Skeletal muscle tissue (tissue), 4 donors: ENCODE data around the gene RALGPS1. TPM values are rescaled to one million over a fixed set of nuclear protein-coding genes. Genes with fewer than 3 reads are reported as not detected.

Source experiments
- H3K27ac ChIP-seq: one replicate; pipeline ENCODE4 v1.7.0; 2013; ENCODE audit warnings: mild to moderate bottlenecking, low read depth, low read length, inconsistent platforms
- H3K27me3 ChIP-seq, 3 donors: one replicate each; pipeline ENCODE4 v1.7.0; 2013; ENCODE audit warnings: low read length in 3 of 3; ENCODE audit not compliant: control insufficient read depth in 3 of 3, insufficient read depth in 3 of 3
- H3K36me3 ChIP-seq, 3 donors: one replicate each; pipeline ENCODE4 v1.7.0; 2013; ENCODE audit warnings: low read length in 3 of 3; ENCODE audit not compliant: control insufficient read depth in 3 of 3, insufficient read depth in 3 of 3
- H3K4me1 ChIP-seq, 3 donors: one replicate each; pipeline ENCODE4 v1.7.0; 2013; ENCODE audit warnings: low read length in 3 of 3, mild to moderate bottlenecking in 3 of 3; ENCODE audit not compliant: control insufficient read depth in 3 of 3, insufficient read depth in 3 of 3
- H3K4me3 ChIP-seq, 3 donors: one replicate each; pipeline ENCODE4 v1.7.0; 2013; ENCODE audit warnings: low read length in 3 of 3
- H3K9ac ChIP-seq, 3 donors: one replicate each; pipeline ENCODE4 v1.7.0; 2013; ENCODE audit warnings: low read length in 3 of 3, mild to moderate bottlenecking in 3 of 3, moderate library complexity in 2 of 3, low read depth in 1 of 3
- H3K9me3 ChIP-seq, 3 donors: one replicate each; pipeline ENCODE4 v1.7.0; 2013; ENCODE audit warnings: low read length in 3 of 3; ENCODE audit not compliant: control insufficient read depth in 3 of 3
- total RNA-seq: library from RNA; depleted of rRNA; stranded (reverse); fragments of >200 nt; gene quantifications from one replicate; pipeline ENCODE4 v1.2.3, GENCODE V29; 2014
- donor health status: Osteomylitis.

The RALGPS1 gene
- total RNA-seq, 1 donor from 2014 or later = 9.4 TPM

DNA sequence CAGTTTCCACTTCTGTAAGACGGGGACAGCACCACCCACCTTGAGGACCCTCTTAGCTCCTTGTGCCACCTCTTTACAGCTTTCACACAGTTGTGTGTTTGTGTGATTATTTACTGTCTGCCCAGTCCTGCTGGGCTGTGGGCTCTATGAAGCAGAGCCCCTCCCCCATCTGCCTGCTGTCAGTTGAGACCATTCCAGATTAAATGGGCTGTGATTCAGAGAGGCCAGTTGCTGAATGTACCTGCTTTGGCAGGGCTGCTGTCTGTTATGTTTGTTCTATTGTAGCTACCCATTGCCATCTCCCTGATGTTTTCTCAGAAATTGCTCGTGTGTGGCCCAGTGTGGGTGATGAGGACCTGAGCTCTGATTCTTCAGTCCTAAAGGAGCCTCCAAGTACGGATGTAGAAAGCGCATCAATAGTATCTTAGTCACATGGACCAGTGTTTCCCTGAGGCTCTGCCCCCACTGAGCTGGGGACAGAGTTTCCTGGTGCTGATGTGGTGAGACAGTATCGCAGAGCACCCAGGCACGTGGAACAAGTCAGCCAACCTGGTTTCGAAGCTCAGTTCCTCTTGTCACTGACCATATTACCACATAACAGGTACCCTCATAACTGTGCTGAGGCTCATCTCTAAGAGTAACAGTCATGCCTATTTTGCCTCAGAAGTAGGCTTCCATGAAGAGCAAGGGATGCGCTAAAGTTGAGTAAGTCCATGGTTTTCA is 204.2 kb downstream of the RALGPS1 start:
- peaks cover 78 to 95% (median 89%) of the 10 kb centered on the region in 3 donors for H3K4me1 ChIP-seq
- peak overlapping the region in 1 of 3 donors; percentile 52 for H3K4me3 ChIP-seq
- peak overlapping the region in 2 of 3 donors; percentile 17 to 52 for H3K9ac ChIP-seq
- H3K36me3 ChIP-seq = peaks cover 0 to 12% (median 7%) of the 10 kb centered on the region in 3 donors
- no peaks in the 10 kb centered on the region for H3K27me3 ChIP-seq
- H3K27ac ChIP-seq = peak overlapping the region; percentile 14
- no peaks in the 10 kb centered on the region for H3K9me3 ChIP-seq

DNA sequence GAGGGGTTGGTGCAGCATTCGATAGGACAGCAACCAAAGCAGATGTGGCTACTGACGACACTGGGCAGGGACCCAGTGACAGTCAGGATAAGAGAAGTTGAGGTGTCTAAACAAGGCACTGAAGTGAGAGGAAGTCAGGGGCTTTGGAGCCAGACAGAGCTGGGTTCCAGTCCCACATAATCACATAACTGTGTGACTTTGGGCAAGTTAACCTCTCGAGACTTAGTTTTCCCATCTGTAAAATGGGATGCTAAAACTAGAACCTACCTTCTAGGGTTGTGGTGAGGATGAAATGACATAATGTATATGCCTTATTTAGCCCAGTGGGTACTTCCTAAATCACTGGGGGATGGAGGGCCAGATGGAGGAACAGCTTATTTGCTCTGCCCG is 204.7 kb downstream of the RALGPS1 start:
- peaks cover 77 to 91% (median 84%) of the 10 kb centered on the region in 3 donors for H3K4me1 ChIP-seq
- no peaks in the 10 kb centered on the region for H3K27me3 ChIP-seq
- H3K9me3 ChIP-seq = no peaks in the 10 kb centered on the region
- no peak overlapping the region for H3K27ac ChIP-seq
- peaks cover 0 to 12% (median 7%) of the 10 kb centered on the region in 3 donors for H3K36me3 ChIP-seq
- H3K9ac ChIP-seq = no peak overlapping the region
- H3K4me3 ChIP-seq = peak overlapping the region in 1 of 3 donors; percentile 52

- H3K9ac ChIP-seq = peak overlapping the region; percentile 95 to 98 (median 98)
- H3K9me3 ChIP-seq = no peaks in the 10 kb centered on the region
- H3K4me1 ChIP-seq = peaks cover 62 to 68% (median 62%) of the 10 kb centered on the region in 3 donors
- peak overlapping the region; percentile 94 to 97 (median 95) for H3K4me3 ChIP-seq
- no peaks in the 10 kb centered on the region for H3K27me3 ChIP-seq
- H3K36me3 ChIP-seq = peaks cover 0 to 8% (median 7%) of the 10 kb centered on the region in 3 donors
- peak overlapping the region; percentile 94 for H3K27ac ChIP-seq
Observed at GRCh38 chr9:127121628-127122175, 207.1 kb downstream of the RALGPS1 start.

- Histone ChIP-seq H3K9me3 (no peaks in the 10 kb centered on the region), H3K27ac (peak within 1 kb of the TSS; percentile 94), H3K36me3 (peaks cover 0 to 8% (median 7%) of the 10 kb centered on the region in 3 donors), H3K4me3 (peak within 1 kb of the TSS; percentile 94 to 97 (median 95)), H3K27me3 (no peaks in the 10 kb centered on the region), H3K4me1 (peaks cover 54 to 61% (median 55%) of the 10 kb centered on the region in 3 donors), H3K9ac (peak within 1 kb of the TSS; percentile 95 to 98 (median 98))
Observed at GRCh38 chr9:127122176-127123063, 207.8 kb downstream of the RALGPS1 start, which contains the start of gene ANGPTL2. ANGPTL2 (minus strand) TSS chr9:127122635; CDS start chr9:127108731, 13,904 bp downstream.

GRCh38 chr9:127123064-127123890 is 208.7 kb downstream of the RALGPS1 start:
- peak overlapping the region; percentile 77 to 98 (median 98) for H3K9ac ChIP-seq
- no peaks in the 10 kb centered on the region for H3K9me3 ChIP-seq
- H3K27ac ChIP-seq = peak overlapping the region; percentile 94
- H3K4me3 ChIP-seq = peak overlapping the region; percentile 68 to 97 (median 94)
- H3K27me3 ChIP-seq = no peaks in the 10 kb centered on the region
- H3K36me3 ChIP-seq = peaks cover 0 to 8% (median 7%) of the 10 kb centered on the region in 3 donors
- H3K4me1 ChIP-seq = peaks cover 47 to 54% (median 48%) of the 10 kb centered on the region in 3 donors

DNA sequence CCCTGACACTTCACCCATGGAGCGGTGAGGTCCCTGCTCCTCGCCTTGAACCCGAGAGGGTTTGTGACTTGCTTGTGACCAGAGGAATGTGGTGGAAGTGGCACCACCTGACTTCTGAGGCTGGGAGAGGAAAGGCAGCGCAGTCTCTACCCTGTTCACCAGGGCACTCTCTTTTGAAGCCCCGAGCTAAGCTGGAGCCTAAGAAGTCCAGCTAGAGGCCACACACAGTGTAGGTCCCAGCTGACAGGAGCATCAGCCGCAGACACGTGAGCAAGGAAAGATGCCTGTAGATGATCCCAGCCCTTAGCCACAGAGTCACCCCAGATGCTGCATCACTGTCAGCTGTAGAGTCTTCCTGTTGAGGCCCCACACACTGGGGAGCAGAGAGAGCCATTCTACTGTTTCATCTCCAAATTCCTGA is 209.5 kb downstream of the RALGPS1 start:
- H3K9ac ChIP-seq = peak overlapping the region in 1 of 3 donors; percentile 98
- H3K4me1 ChIP-seq = peaks cover 45 to 54% (median 48%) of the 10 kb centered on the region in 3 donors
- H3K4me3 ChIP-seq = no peak overlapping the region
- H3K9me3 ChIP-seq = no peaks in the 10 kb centered on the region
- H3K36me3 ChIP-seq = peaks cover 0 to 8% (median 2%) of the 10 kb centered on the region in 3 donors
- H3K27me3 ChIP-seq = no peaks in the 10 kb centered on the region
- no peak overlapping the region for H3K27ac ChIP-seq

GRCh38 chr9:127124792-127125191 is 210.2 kb downstream of the RALGPS1 start:
- H3K36me3 ChIP-seq = peaks cover 0 to 6% (median 0%) of the 10 kb centered on the region in 3 donors
- H3K9ac ChIP-seq = no peak overlapping the region
- peaks cover 45 to 53% (median 48%) of the 10 kb centered on the region in 3 donors for H3K4me1 ChIP-seq
- H3K27me3 ChIP-seq = no peaks in the 10 kb centered on the region
- H3K9me3 ChIP-seq = no peaks in the 10 kb centered on the region
- H3K27ac ChIP-seq = no peak overlapping the region
- H3K4me3 ChIP-seq = no peak overlapping the region

GRCh38 chr9:127126971-127127370 is 212.4 kb downstream of the RALGPS1 start:
- H3K9ac ChIP-seq = no peak overlapping the region
- no peaks in the 10 kb centered on the region for H3K36me3 ChIP-seq
- no peaks in the 10 kb centered on the region for H3K9me3 ChIP-seq
- H3K27me3 ChIP-seq = no peaks in the 10 kb centered on the region
- peak overlapping the region; percentile 98 for H3K27ac ChIP-seq
- H3K4me1 ChIP-seq = peaks cover 48 to 54% (median 50%) of the 10 kb centered on the region in 3 donors
- H3K4me3 ChIP-seq = no peak overlapping the region
